CD4-positive, alpha-beta T cell (primary cell): ENCODE data around the gene TESMIN. TPM values are rescaled to one million over a fixed set of nuclear protein-coding genes. Genes with fewer than 3 reads are reported as not detected.

Experiments
- ATAC-seq: fragments of 200-7000 bp; cut with Tn5 transposase; one replicate; pipeline ENCODE4 v1.10.0; 2022; ENCODE audit warnings: mild to moderate bottlenecking; ENCODE audit not compliant: poor library complexity
- CTCF ChIA-PET: fragments of 350-600 bp; sonication (Branson Sonifier 250); formaldehyde crosslinking; loops from one replicate; lab custom pipeline; 2021; ENCODE audit warnings: antibody characterized with exemption, inconsistent platforms; lab: Charles Lee
- POLR2A ChIA-PET: fragments of 350-600 bp; sonication (Branson Sonifier 250); formaldehyde crosslinking; loops from one replicate; lab custom pipeline; 2021; ENCODE audit warnings: antibody characterized with exemption, inconsistent platforms; lab: Charles Lee
- DNase-seq, 14 experiments: peaks; one replicate each; pipeline ENCODE4 v3.0.0-alpha.2; 2013 to 2020; ENCODE audit warnings: mixed read lengths in 2 of 14
- H3K27ac ChIP-seq, 2 donors: one replicate each; pipeline versions ENCODE4 v1.5.1 to v1.7.0; 2013; ENCODE audit warnings: low read length in 2 of 2, low read depth in 1 of 2, mild to moderate bottlenecking in 1 of 2
- H3K27me3 ChIP-seq, 2 experiments: 1 replicate in 1 of 2; 2 replicates in 1 of 2; pipeline versions ENCODE4 v1.6.1 to v1.7.0; 2013; ENCODE audit warnings: low read length in 2 of 2, control low read depth in 1 of 2, mild to moderate bottlenecking in 1 of 2, moderate library complexity in 1 of 2; ENCODE audit not compliant: insufficient read depth in 2 of 2, control insufficient read depth in 1 of 2
- H3K36me3 ChIP-seq: one replicate; pipeline ENCODE4 v1.6.1; 2013; ENCODE audit warnings: low read length, control low read depth; ENCODE audit not compliant: insufficient read depth
- H3K4me1 ChIP-seq: one replicate; pipeline ENCODE4 v1.6.1; 2013; ENCODE audit warnings: low read length, control low read depth; ENCODE audit not compliant: insufficient read depth
- H3K4me3 ChIP-seq: one replicate; pipeline ENCODE4 v1.5.1; 2013; ENCODE audit warnings: mild to moderate bottlenecking, low read length, moderate library complexity
- H3K9me3 ChIP-seq, 2 experiments: 1 replicate in 1 of 2; 2 replicates in 1 of 2; pipeline versions ENCODE4 v1.6.1 to v1.7.0; 2013; ENCODE audit warnings: low read length in 2 of 2, mild to moderate bottlenecking in 2 of 2, control low read depth in 1 of 2, moderate library complexity in 1 of 2; ENCODE audit not compliant: control insufficient read depth in 1 of 2, insufficient read depth in 1 of 2
- H3K27ac Mint-ChIP-seq: one replicate; pipeline ENCODE4 v1.8.0; 2020; ENCODE audit warnings: mixed read lengths
- H3K27me3 Mint-ChIP-seq: one replicate; pipeline ENCODE4 v1.8.0; 2021; ENCODE audit warnings: mixed read lengths
- H3K36me3 Mint-ChIP-seq: one replicate; pipeline ENCODE4 v1.8.0; 2021; ENCODE audit warnings: low read depth, mixed read lengths
- H3K4me1 Mint-ChIP-seq: one replicate; pipeline ENCODE4 v1.8.0; 2021; ENCODE audit warnings: low read depth, mixed read lengths
- H3K4me3 Mint-ChIP-seq: one replicate; pipeline ENCODE4 v1.8.0; 2020; ENCODE audit warnings: mild to moderate bottlenecking, mixed read lengths
- H3K9me3 Mint-ChIP-seq: one replicate; pipeline ENCODE4 v1.8.0; 2020; ENCODE audit warnings: mixed read lengths
- intact Hi-C, 2 experiments: fragments of 100-400 bp; cut with DNase I in 1 of 2; cut with micrococcal nuclease in 1 of 2; formaldehyde crosslinking; loops; one replicate each; pipeline versions ENCODE4 v1.15.1 to v1.9.0; 2023 to 2025; cut with DNase I, micrococcal nuclease
- total RNA-seq, 174 experiments: library from RNA in 2 of 174; stranded (reverse) in 2 of 174; gene quantifications; one replicate each; pipeline ENCODE4 v1.2.3 and lab custom pipeline; 2021 to 2026
- TF ChIP-seq, protein P1 (sequence below): fragments of 200-600 bp; IDR thresholded peaks from one replicate; pipeline ENCODE4 v1.8.0; 2022; ENCODE audit warnings: antibody characterized with exemption, mild to moderate bottlenecking

The TESMIN gene
- total RNA-seq, 2 experiments from 2014 or later: 3.7 to 4.3 TPM

DNA sequence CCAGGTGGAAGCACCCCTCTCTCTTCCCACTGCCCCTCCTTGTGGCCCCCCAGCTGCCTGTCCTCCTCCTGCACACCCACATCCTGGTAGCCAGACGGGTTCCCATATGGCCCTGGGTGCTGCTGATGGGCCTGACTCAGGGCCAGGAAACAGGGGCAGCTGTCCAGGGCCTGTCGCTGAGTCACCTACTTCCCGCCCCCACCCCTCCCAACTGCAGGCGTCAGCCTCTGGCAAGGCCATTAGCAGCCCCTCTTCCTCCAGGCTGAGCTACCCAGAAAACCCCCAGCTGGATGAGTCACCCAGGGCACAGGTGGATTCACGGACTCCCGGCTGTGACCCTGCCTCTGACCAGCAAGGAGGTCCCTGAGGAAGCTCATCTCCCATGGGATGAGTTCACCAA lies 73.9 kb downstream of the TESMIN start:
- intact Hi-C loops: no loop called here
- Mint-ChIP-seq H3K9me3 (no peaks in the 10 kb centered on the region), H3K27me3 (peaks cover 16% of the 10 kb centered on the region), H3K27ac (no peak overlapping the region), H3K4me3 (no peak overlapping the region), H3K4me1 (no peaks in the 10 kb centered on the region), H3K36me3 (no peaks in the 10 kb centered on the region)
- Histone ChIP-seq H3K9me3 (peaks cover 0 to 15% of the 10 kb centered on the region in 2 experiments), H3K4me1 (no peaks in the 10 kb centered on the region), H3K4me3 (no peak overlapping the region), H3K27ac (no peak overlapping the region), H3K27me3 (peaks cover 0 to 3% of the 10 kb centered on the region in 2 experiments), H3K36me3 (no peaks in the 10 kb centered on the region)
- TF ChIP-seq, protein P1, sequence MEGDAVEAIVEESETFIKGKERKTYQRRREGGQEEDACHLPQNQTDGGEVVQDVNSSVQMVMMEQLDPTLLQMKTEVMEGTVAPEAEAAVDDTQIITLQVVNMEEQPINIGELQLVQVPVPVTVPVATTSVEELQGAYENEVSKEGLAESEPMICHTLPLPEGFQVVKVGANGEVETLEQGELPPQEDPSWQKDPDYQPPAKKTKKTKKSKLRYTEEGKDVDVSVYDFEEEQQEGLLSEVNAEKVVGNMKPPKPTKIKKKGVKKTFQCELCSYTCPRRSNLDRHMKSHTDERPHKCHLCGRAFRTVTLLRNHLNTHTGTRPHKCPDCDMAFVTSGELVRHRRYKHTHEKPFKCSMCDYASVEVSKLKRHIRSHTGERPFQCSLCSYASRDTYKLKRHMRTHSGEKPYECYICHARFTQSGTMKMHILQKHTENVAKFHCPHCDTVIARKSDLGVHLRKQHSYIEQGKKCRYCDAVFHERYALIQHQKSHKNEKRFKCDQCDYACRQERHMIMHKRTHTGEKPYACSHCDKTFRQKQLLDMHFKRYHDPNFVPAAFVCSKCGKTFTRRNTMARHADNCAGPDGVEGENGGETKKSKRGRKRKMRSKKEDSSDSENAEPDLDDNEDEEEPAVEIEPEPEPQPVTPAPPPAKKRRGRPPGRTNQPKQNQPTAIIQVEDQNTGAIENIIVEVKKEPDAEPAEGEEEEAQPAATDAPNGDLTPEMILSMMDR: no peak
- ChIA-PET POLR2A (no interaction called here), CTCF (no interaction called here)
- DNase-seq (peak in 1 of 14 experiments; percentile 11), ATAC-seq (no peak)

DNA sequence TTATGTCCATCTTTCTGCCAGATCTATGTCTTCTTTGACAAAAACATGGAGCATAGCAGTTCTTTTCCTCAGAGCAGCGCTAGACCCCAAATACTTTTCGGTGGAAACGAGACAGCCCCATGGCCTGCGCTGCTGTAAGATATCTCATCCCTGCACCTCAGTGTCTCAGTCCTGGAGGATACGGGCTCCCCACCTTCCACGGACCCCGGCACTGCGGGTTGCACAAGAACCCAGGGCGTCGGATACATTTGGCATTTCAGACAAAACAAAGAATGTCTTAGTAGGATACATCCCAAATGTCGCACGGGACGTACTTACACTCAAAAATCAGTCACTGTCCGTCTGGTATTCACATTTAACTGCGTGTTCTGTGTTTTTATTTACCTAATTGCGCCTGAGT lies 76.9 kb downstream of the TESMIN start:
- Mint-ChIP-seq H3K9me3 (no peaks in the 10 kb centered on the region), H3K36me3 (no peaks in the 10 kb centered on the region), H3K4me1 (no peaks in the 10 kb centered on the region), H3K4me3 (no peak overlapping the region), H3K27me3 (peaks cover 9% of the 10 kb centered on the region), H3K27ac (no peak overlapping the region)
- Histone ChIP-seq H3K4me1 (no peaks in the 10 kb centered on the region), H3K27ac (no peak overlapping the region), H3K9me3 (peaks cover 0 to 15% of the 10 kb centered on the region in 2 experiments), H3K27me3 (no peaks in the 10 kb centered on the region), H3K36me3 (no peaks in the 10 kb centered on the region), H3K4me3 (no peak overlapping the region)
- DNase-seq (no peak), ATAC-seq (no peak)
- POLR2A ChIA-PET: no interaction called here
- TF ChIP-seq, protein P1: no peak
- CTCF ChIA-PET: interaction anchor here (0.7 kb wide), 1 partner anchor 29 kb away, joined by 4 read pairs; no protein-coding TSS in a partner anchor
- intact Hi-C loops: no loop called here

DNA sequence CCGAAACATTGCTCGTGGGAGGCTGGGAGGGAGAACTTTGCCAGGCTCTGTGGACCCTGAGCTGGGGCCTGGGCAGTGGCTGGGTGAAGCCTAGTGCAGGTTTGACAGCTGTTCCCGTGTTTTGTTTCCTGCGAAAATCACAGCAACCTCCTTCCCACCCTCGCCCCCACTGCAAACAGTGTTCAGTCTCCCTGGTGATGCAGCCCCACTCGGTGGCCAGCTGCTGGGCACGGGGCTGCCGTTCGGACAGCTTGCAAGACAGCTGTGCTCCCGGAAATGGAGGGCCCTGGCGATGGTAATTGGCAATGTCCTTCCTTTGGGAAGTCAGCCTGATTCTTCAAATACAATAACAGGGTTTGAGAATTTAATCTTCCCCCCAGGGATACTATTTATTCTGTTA lies 77.3 kb downstream of the TESMIN start:
- H3K27me3 ChIP-seq: no peaks in the 10 kb centered on the region
- no peak for ATAC-seq

More for the DNA sequence above, 77.3 kb downstream of the TESMIN start:
- H3K4me3 ChIP-seq: no peak overlapping the region
- Mint-ChIP-seq H3K36me3 (no peaks in the 10 kb centered on the region), H3K4me3 (no peak overlapping the region), H3K4me1 (no peaks in the 10 kb centered on the region), H3K9me3 (no peaks in the 10 kb centered on the region), H3K27me3 (peaks cover 8% of the 10 kb centered on the region), H3K27ac (no peak overlapping the region)
- intact Hi-C loops: no loop called here
- ChIA-PET POLR2A (no interaction called here), CTCF (no interaction called here)
- H3K9me3 ChIP-seq: peaks cover 0 to 15% of the 10 kb centered on the region in 2 experiments
- no peaks in the 10 kb centered on the region for H3K36me3 ChIP-seq
- no peak for DNase-seq
- no peaks in the 10 kb centered on the region for H3K4me1 ChIP-seq
- no peak overlapping the region for H3K27ac ChIP-seq
- TF ChIP-seq, protein P1: no peak
